ENCODE measurements around the gene NDFIP2.

GRCh38 chr13:79435561-79435990 lies 45.4 kb upstream of the NDFIP2 start:
- no peak for TF ChIP-seq POLR2AphosphoS5 (IDR thresholded peaks at IDR 0.05; ENCODE audit: borderline replicate concordance, low read depth, low read length)
- no peak for TF ChIP-seq EZH2 (IDR thresholded peaks at IDR 0.05)
- no peak for TF ChIP-seq FOXP2 (optimal IDR thresholded peaks at IDR 0.05; ENCODE audit: control extremely low read depth, extremely low read length, insufficient read depth)

All from SK-N-MC (cell line).